K562 (cell line): Measurements from ENCODE around the gene ZNF689. TPM values are rescaled to one million over a fixed set of nuclear protein-coding genes. Genes with fewer than 3 reads are reported as not detected.

ENCODE experiments used
- CEBPG ChIP-seq, 3 experiments: fragments of 200-800 bp in 1 of 3; sonication (Bioruptor generic) in 1 of 3; sonication (generic) in 1 of 3; formaldehyde crosslinking in 1 of 3; IDR thresholded peaks in 2 of 3; conservative IDR thresholded peaks in 1 of 3; 2 replicates each; pipeline versions ENCODE4 v1.6.1 to v1.8.0; 2016 to 2022; ENCODE audit warnings: missing compliant biosample characterization in 2 of 3, missing genetic modification characterization in 2 of 3, mild to moderate bottlenecking in 1 of 3, missing genetic modification reagents in 1 of 3
- KDM5B ChIP-seq: fragments of 200-600 bp; sonication (generic); IDR thresholded peaks from 2 replicates; pipeline ENCODE4 v1.6.1; 2012; ENCODE audit warnings: low read depth, mild to moderate bottlenecking, moderate library complexity, low read length, control low read depth, inconsistent platforms; ENCODE audit not compliant: insufficient replicate concordance
- RBM39 ChIP-seq: fragments of 200-400 bp; formaldehyde crosslinking; optimal IDR thresholded peaks from 2 replicates; pipeline ENCODE3; 2018; ENCODE audit warnings: low read depth, low read length
- SRF ChIP-seq, 2 experiments: fragments of 250-450, 450-650 bp in 1 of 2; sonication (Bioruptor Pico) in 1 of 2; sonication (generic) in 1 of 2; formaldehyde crosslinking; IDR thresholded peaks; 2 replicates each; pipeline versions ENCODE4 v1.5.0 to v1.5.1; 2020 to 2022; ENCODE audit warnings: mild to moderate bottlenecking in 1 of 2, missing genetic modification reagents in 1 of 2
- ZC3H11A ChIP-seq: IDR thresholded peaks from 2 replicates; pipeline ENCODE4 v1.6.1; 2012; ENCODE audit warnings: low read depth, low read length, improper control_type of control experiment
- ZNF507 ChIP-seq: conservative IDR thresholded peaks from 2 replicates; pipeline ENCODE4 v1.6.1; 2017; ENCODE audit warnings: missing genetic modification characterization, missing compliant biosample characterization
- polyA plus RNA-seq, 8 experiments: library from polyadenylated mRNA; depleted of rRNA in 4 of 8; stranded (reverse) in 5 of 8; unstranded in 3 of 8; fragments of >200 nt; fragmentation: Nextera tagmentation in 2 of 8; fragmentation: Illumina TruSeq in 1 of 8; extraction: Ambion mirVana in 2 of 8; extraction: Trizol in 1 of 8; gene quantifications; 2 replicates each; pipeline versions ENCODE4 v1.2.1 to v1.2.3, GENCODE V29; 2011 to 2014; ENCODE audit warnings: inconsistent platforms in 1 of 8, missing spikeins in 1 of 8
- total RNA-seq, 7 experiments: library from RNA; depleted of rRNA in 6 of 7; stranded (reverse); fragments of >200 nt in 6 of 7; fragmentation: Illumina TruSeq in 2 of 7; extraction: Trizol in 2 of 7; gene quantifications; 2 replicates each; pipeline versions ENCODE4 v1.2.1 to v1.2.3, GENCODE V29; 2011 to 2021; ENCODE audit warnings: low replicate concordance in 1 of 7
- TF ChIP-seq, protein P1 (sequence below): sonication (generic); formaldehyde crosslinking; IDR thresholded peaks from 2 replicates; pipeline ENCODE4 v1.8.0; 2023; ENCODE audit warnings: mild to moderate bottlenecking, missing genetic modification reagents
- TF ChIP-seq, protein P2 (sequence below): fragments of 450-650 bp; formaldehyde crosslinking; conservative IDR thresholded peaks from 2 replicates; pipeline ENCODE4 v1.4.0; 2022; ENCODE audit warnings: mild to moderate bottlenecking, missing genetic modification characterization
- TF ChIP-seq, protein P3 (sequence below): sonication (generic); formaldehyde crosslinking; IDR thresholded peaks from 2 replicates; pipeline ENCODE4 v1.8.0; 2022; ENCODE audit warnings: missing genetic modification reagents, mild to moderate bottlenecking, moderate library complexity, borderline replicate concordance

Gene ZNF689
- total and polyA plus RNA-seq, 9 of the 15 experiments (the other 6 are each of a cell fraction or from before 2014, with no cell fraction given): 5.4 to 15.4 (median 10.8) TPM

DNA sequence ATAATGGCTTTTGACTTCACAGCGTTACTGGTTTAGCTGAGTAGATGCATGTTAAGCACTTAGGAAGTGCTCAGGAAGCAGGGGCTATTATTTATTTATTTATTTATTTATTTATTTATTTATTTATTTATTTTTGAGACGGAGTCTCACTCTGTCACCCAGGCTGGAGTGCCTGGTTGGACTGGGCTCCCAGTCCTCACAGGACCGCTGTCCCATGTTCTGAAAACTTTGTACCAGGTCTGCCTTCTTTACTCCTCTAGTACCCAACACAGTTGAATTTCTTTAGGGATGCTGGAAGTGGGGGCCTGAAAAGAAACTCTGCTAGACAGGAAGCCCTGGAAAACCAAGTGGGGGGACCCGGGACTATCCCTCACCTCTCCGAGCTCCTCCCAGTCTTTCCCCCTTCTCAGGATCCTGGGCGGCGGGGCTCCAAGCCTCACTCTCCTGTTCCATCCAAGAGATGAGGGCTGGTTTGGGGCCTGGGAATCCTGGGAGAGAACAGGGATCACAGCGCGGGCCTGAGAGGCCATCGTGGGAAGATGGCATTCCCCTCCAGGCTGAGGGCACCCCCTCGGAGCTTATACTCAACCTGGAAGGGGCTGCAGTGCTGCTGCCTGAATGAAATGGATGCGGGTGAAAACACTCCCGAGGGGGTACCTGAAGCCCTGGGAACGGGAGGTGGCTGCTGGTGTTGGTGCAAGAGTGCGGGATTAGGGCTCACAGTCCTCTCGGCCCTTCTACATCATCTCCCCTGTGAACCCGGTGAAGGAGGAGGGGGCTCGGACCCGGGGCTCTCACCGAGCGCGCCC is 39.3 kb downstream of the ZNF689 start (continued):
- TF ChIP-seq, protein P1, sequence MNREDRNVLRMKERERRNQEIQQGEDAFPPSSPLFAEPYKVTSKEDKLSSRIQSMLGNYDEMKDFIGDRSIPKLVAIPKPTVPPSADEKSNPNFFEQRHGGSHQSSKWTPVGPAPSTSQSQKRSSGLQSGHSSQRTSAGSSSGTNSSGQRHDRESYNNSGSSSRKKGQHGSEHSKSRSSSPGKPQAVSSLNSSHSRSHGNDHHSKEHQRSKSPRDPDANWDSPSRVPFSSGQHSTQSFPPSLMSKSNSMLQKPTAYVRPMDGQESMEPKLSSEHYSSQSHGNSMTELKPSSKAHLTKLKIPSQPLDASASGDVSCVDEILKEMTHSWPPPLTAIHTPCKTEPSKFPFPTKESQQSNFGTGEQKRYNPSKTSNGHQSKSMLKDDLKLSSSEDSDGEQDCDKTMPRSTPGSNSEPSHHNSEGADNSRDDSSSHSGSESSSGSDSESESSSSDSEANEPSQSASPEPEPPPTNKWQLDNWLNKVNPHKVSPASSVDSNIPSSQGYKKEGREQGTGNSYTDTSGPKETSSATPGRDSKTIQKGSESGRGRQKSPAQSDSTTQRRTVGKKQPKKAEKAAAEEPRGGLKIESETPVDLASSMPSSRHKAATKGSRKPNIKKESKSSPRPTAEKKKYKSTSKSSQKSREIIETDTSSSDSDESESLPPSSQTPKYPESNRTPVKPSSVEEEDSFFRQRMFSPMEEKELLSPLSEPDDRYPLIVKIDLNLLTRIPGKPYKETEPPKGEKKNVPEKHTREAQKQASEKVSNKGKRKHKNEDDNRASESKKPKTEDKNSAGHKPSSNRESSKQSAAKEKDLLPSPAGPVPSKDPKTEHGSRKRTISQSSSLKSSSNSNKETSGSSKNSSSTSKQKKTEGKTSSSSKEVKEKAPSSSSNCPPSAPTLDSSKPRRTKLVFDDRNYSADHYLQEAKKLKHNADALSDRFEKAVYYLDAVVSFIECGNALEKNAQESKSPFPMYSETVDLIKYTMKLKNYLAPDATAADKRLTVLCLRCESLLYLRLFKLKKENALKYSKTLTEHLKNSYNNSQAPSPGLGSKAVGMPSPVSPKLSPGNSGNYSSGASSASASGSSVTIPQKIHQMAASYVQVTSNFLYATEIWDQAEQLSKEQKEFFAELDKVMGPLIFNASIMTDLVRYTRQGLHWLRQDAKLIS (CRISPR knock-in tag): 0 out of 2 replicates have a peak, but pooled peaks have one; percentile 6
- TF ChIP-seq RBM39 (no peak), ZNF507 (no peak), SRF (CRISPR knock-in tag; IDR thresholded peaks at IDR 0.05) (0 out of 4 replicates have a peak, but pooled peaks of 1 of the 2 experiments have one; percentile 18), KDM5B (no peak), CEBPG (CRISPR knock-in tag; IDR thresholded peaks at IDR 0.05) (0 out of 2 replicates have a peak, but pooled peaks have one; percentile 5), CEBPG (tag; conservative IDR thresholded peaks at IDR 0.05 in 1 of 2, IDR thresholded peaks at IDR 0.05 in 1 of 2) (no peak), ZC3H11A (peak; percentile 96; the same call in 1 of the 2 replicates)
- TF ChIP-seq, protein P2, sequence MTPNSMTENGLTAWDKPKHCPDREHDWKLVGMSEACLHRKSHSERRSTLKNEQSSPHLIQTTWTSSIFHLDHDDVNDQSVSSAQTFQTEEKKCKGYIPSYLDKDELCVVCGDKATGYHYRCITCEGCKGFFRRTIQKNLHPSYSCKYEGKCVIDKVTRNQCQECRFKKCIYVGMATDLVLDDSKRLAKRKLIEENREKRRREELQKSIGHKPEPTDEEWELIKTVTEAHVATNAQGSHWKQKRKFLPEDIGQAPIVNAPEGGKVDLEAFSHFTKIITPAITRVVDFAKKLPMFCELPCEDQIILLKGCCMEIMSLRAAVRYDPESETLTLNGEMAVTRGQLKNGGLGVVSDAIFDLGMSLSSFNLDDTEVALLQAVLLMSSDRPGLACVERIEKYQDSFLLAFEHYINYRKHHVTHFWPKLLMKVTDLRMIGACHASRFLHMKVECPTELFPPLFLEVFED (CRISPR knock-in tag): 0 out of 2 replicates have a peak, but pooled peaks have one; percentile 10
- TF ChIP-seq, protein P3, sequence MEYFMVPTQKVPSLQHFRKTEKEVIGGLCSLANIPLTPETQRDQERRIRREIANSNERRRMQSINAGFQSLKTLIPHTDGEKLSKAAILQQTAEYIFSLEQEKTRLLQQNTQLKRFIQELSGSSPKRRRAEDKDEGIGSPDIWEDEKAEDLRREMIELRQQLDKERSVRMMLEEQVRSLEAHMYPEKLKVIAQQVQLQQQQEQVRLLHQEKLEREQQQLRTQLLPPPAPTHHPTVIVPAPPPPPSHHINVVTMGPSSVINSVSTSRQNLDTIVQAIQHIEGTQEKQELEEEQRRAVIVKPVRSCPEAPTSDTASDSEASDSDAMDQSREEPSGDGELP (CRISPR knock-in tag): peak; percentile 53; the same call in 1 of the 2 replicates
